GM12878 (cell line): ENCODE data around the gene GPR34. TPM values are rescaled to one million over a fixed set of nuclear protein-coding genes. Genes with fewer than 3 reads are reported as not detected.

Experiments used
- ATAC-seq: fragments of 200-7000 bp; cut with Tn5 transposase; 3 replicates; pipeline ENCODE4 v1.9.1; 2020; ENCODE audit warnings: mild to moderate bottlenecking, moderate library complexity
- Bru-seq: library from RNA; stranded (reverse); fragments of 400-500 nt; gene quantifications from one replicate; lab custom pipeline; 2021; lab: Mats Ljungman, UMichigan
- BruChase-seq, 2 experiments: library from RNA; stranded (reverse); fragments of 400-500 nt; gene quantifications; one replicate each; lab custom pipeline; 2021; lab: Mats Ljungman, UMichigan
- BruUV-seq: library from RNA; stranded (reverse); fragments of 400-500 nt; replicated peaks from 2 replicates; lab custom pipeline; 2021; lab: Mats Ljungman, UMichigan
- CTCF ChIA-PET: fragments of 300-600 bp; sonication (Branson Sonifier 250); formaldehyde crosslinking; extraction: SDS; loops from one replicate; lab custom pipeline; 2021; ENCODE audit warnings: inconsistent platforms; lab: Yijun Ruan, JAX
- POLR2A ChIA-PET: fragments of 350-600 bp; formaldehyde crosslinking; extraction: SDS; loops from one replicate; lab custom pipeline; 2021; ENCODE audit warnings: inconsistent platforms; lab: Charles Lee
- RAD21 ChIA-PET: fragments of 300-600 bp; sonication (Branson Sonifier 250); formaldehyde crosslinking; loops from one replicate; lab custom pipeline; 2023; ENCODE audit warnings: antibody characterized with exemption; ENCODE audit not compliant: unreplicated experiment; lab: Charles Lee
- SMC1A ChIA-PET: fragments of 300-600 bp; sonication (Branson Sonifier 250); formaldehyde crosslinking; loops from one replicate; lab custom pipeline; 2023; ENCODE audit not compliant: unreplicated experiment, uncharacterized antibody; lab: Charles Lee
- DNase-seq: peaks from one replicate; pipeline ENCODE4 v3.0.0-alpha.2; 2011; ENCODE audit warnings: low read depth, low spot score
- FAIRE-seq: peaks from 3 replicates; lab custom pipeline; 2011; peaks lifted over from hg19 to GRCh38; lab: Jason Lieb, UNC
- H2AFZ ChIP-seq: 2 replicates; pipeline ENCODE4 v1.6.0; 2011; ENCODE audit warnings: low read depth, low read length, control low read depth; ENCODE audit not compliant: control insufficient read depth
- H3K27ac ChIP-seq: 2 replicates; pipeline ENCODE4 v1.5.1; 2011; ENCODE audit warnings: control low read depth; ENCODE audit not compliant: control insufficient read depth, insufficient read depth
- H3K27me3 ChIP-seq, 2 experiments: replicated peaks in 1 of 2; 2 replicates each; pipeline versions ENCODE4 v1.6.0 to v1.6.1; 2011; ENCODE audit warnings: low read length in 1 of 2; ENCODE audit not compliant: control insufficient read depth in 2 of 2, insufficient read depth in 2 of 2
- H3K36me3 ChIP-seq, 2 experiments: 2 replicates each; pipeline ENCODE4 v1.5.1; 2011; ENCODE audit warnings: low read length in 1 of 2; ENCODE audit not compliant: control insufficient read depth in 2 of 2, insufficient read depth in 2 of 2
- H3K4me1 ChIP-seq: 2 replicates; pipeline ENCODE4 v1.6.1; 2011; ENCODE audit warnings: mild to moderate bottlenecking, low read length, moderate library complexity, mixed read lengths; ENCODE audit not compliant: control insufficient read depth, insufficient read depth
- H3K4me2 ChIP-seq: 2 replicates; pipeline ENCODE4 v1.6.0; 2011; ENCODE audit warnings: control low read depth; ENCODE audit not compliant: control insufficient read depth, insufficient read depth
- H3K4me3 ChIP-seq: fragments of 200-600 bp; sonication (generic); 2 replicates; pipeline ENCODE4 v1.5.1; 2016
- H3K79me2 ChIP-seq: 2 replicates; pipeline ENCODE4 v1.6.0; 2011; ENCODE audit warnings: low read length; ENCODE audit not compliant: control insufficient read depth, insufficient read depth
- H3K9ac ChIP-seq: 2 replicates; pipeline ENCODE4 v1.8.0; 2011; ENCODE audit warnings: low read length, control low read depth, mixed read lengths; ENCODE audit not compliant: control insufficient read depth, insufficient read depth
- H3K9me3 ChIP-seq: replicated peaks from 3 replicates; pipeline ENCODE4 v1.5.1; 2011; ENCODE audit warnings: mild to moderate bottlenecking, low read length; ENCODE audit not compliant: control insufficient read depth, insufficient read depth
- H4K20me1 ChIP-seq: 2 replicates; pipeline ENCODE4 v1.6.0; 2011; ENCODE audit not compliant: control insufficient read depth, insufficient read depth
- E2F4 ChIP-seq: IDR thresholded peaks from 2 replicates; pipeline ENCODE4 v1.6.1; 2012; ENCODE audit warnings: low read depth, low read length, improper control_type of control experiment
- FOS ChIP-seq: IDR thresholded peaks from 3 replicates; pipeline ENCODE4 v1.6.1; 2011; ENCODE audit warnings: borderline replicate concordance; ENCODE audit not compliant: insufficient read length; ENCODE audit errors: extremely low read depth
- KDM1A ChIP-seq: fragments of 200-600 bp; sonication (generic); IDR thresholded peaks from 2 replicates; pipeline ENCODE4 v1.6.1; 2016; ENCODE audit warnings: borderline replicate concordance
- SKIL ChIP-seq: fragments of 450-650 bp; IDR thresholded peaks from 2 replicates; pipeline ENCODE4 v1.6.1; 2017; ENCODE audit warnings: mild to moderate bottlenecking, low read depth, inconsistent platforms; ENCODE audit not compliant: poor library complexity, severe bottlenecking
- SPI1 ChIP-seq: IDR thresholded peaks from 2 replicates; pipeline ENCODE4 v1.6.1; 2011; ENCODE audit warnings: low read depth, mild to moderate bottlenecking, low read length, moderate library complexity, borderline replicate concordance; ENCODE audit not compliant: insufficient read depth
- SREBF2 ChIP-seq: IDR thresholded peaks from 2 replicates; pipeline ENCODE4 v1.6.1; 2012; ENCODE audit warnings: mild to moderate bottlenecking, low read length
- SUZ12 ChIP-seq: fragments of 200-600 bp; sonication (generic); IDR thresholded peaks from one replicate; pipeline ENCODE4 v1.6.1; 2018; ENCODE audit warnings: antibody characterized with exemption, mild to moderate bottlenecking; ENCODE audit not compliant: unreplicated experiment
- WGBS: methylation state at CpG from one replicate; pipeline ENCODE4 v1.1.6; 2016; ENCODE audit warnings: low lambda C conversion rate; ENCODE audit not compliant: insufficient replicate concordance, insufficient coverage; ENCODE audit errors: missing lambda C conversion rate; 5-methylcytosine and 5-hydroxymethylcytosine counted together
- in situ Hi-C: fragments of 300-500 bp; cut with MboI; formaldehyde crosslinking; loops from 9 replicates; pipeline ENCODE4 v1.14.3; 2018; ENCODE audit warnings: mixed read lengths
- intact Hi-C: fragments of 100-400 bp; cut with micrococcal nuclease; formaldehyde crosslinking; loops from one replicate; pipeline ENCODE4 v1.14.2; 2022; ENCODE audit not compliant: unreplicated experiment
- long read RNA-seq, 2 experiments: library from polyadenylated mRNA; unstranded; transcript quantifications; one replicate each; pipeline ENCODE4 v2.0.0, GENCODE V29; 2019 to 2020
- polyA minus RNA-seq, 3 experiments: library from RNA; depleted of rRNA, polyadenylated mRNA; stranded (reverse); fragments of >200 nt; gene quantifications; 2 replicates each; pipeline ENCODE4 v1.2.3, GENCODE V29; 2011
- polyA plus RNA-seq, 11 experiments: library from polyadenylated mRNA; depleted of rRNA in 4 of 11; unstranded in 6 of 11; stranded (reverse) in 5 of 11; fragments of >200 nt; fragmentation: Nextera tagmentation in 4 of 11; fragmentation: Illumina TruSeq in 1 of 11; extraction: Ambion mirVana in 4 of 11; extraction: Trizol in 1 of 11; gene quantifications; 1 replicate in 1 of 11; 2 replicates in 10 of 11; pipeline versions ENCODE4 v1.2.1 to v1.2.3, GENCODE V29; 2011 to 2016; ENCODE audit warnings: inconsistent platforms in 2 of 11, missing spikeins in 2 of 11, low read depth in 1 of 11
- total RNA-seq, 4 experiments: library from RNA; depleted of rRNA in 3 of 4; stranded (reverse); fragments of >200 nt in 3 of 4; fragmentation: Illumina TruSeq in 1 of 4; extraction: Trizol in 1 of 4; gene quantifications; 2 replicates each; pipeline versions ENCODE4 v1.2.1 to v1.2.3, GENCODE V29; 2013 to 2021
- TF ChIP-seq, protein P1 (sequence below): fragments of 450-650 bp; conservative IDR thresholded peaks from 2 replicates; pipeline ENCODE4 v1.6.1; 2017; ENCODE audit warnings: mild to moderate bottlenecking, moderate library complexity
- TF ChIP-seq, protein P2 (sequence below): IDR thresholded peaks from 2 replicates; pipeline ENCODE4 v1.6.1; 2012; ENCODE audit warnings: mild to moderate bottlenecking, low read depth, low read length

The GPR34 gene
- total RNA-seq (2013; cell fraction: nucleolus; rRNA removed) = 0.31 TPM in 1 of 2 replicates, not detected in the other
- total RNA-seq (2014; rRNA removed) (0.44 and 0.68 TPM in 2 replicates), total RNA-seq (2014; rRNA removed; fragmentation: Illumina TruSeq; extraction: Trizol) (0.28 and 0.58 TPM in 2 replicates), total RNA-seq (2021) (0.13 TPM in 2 replicates), polyA plus RNA-seq (2011; rRNA removed) (not detected in 2 replicates), polyA plus RNA-seq (2014; fragmentation: Illumina TruSeq; extraction: Trizol) (0.26 and 0.36 TPM in 2 replicates), polyA plus RNA-seq (2014; fragmentation: Nextera tagmentation; extraction: Ambion mirVana) (under 1 TPM; 0.26 to 0.84 TPM), polyA plus RNA-seq (2014; rRNA removed) (0.06 and 0.12 TPM in 2 replicates), polyA plus RNA-seq (2016; fragmentation: Nextera tagmentation; extraction: Ambion mirVana) (under 1 TPM; 0.28 to 0.60 TPM), polyA minus RNA-seq (2011; rRNA and poly(A)+ RNA removed) (not detected in 2 replicates), Bru-seq, nascent RNA (percentile 15 among the genes with signal in this experiment), BruChase-seq, experiment 1, labeled RNA remaining after a 6-hour chase (percentile 10 among the genes with signal in this experiment), BruChase-seq, experiment 2, labeled RNA remaining after a 2-hour chase (not detected)
- 0.42 TPM for polyA plus RNA-seq (2011; ENCODE audit: low read depth)
- not detected in 2 replicates for polyA plus RNA-seq (2011; cell fraction: cytosol; rRNA removed)
- polyA plus RNA-seq (2011; cell fraction: nucleus; rRNA removed) = not detected in 2 replicates
- polyA plus RNA-seq (2012) = 0.44 and 0.70 TPM in 2 replicates
- polyA minus RNA-seq (2011; cell fraction: cytosol; rRNA and poly(A)+ RNA removed) = not detected in 2 replicates
- polyA minus RNA-seq (2011; cell fraction: nucleus; rRNA and poly(A)+ RNA removed) = not detected in 2 replicates
- long read RNA-seq, experiment 1, partial matches to known transcripts = 0 of 2 reads
- long read RNA-seq, experiment 1, other reads (novel, unspliced or antisense) = 0 of 2 reads
- long read RNA-seq, experiment 2, partial matches to known transcripts = 0 of 3 reads
- long read RNA-seq, experiment 2, other reads (novel, unspliced or antisense) = 1 of 3 reads

DNA sequence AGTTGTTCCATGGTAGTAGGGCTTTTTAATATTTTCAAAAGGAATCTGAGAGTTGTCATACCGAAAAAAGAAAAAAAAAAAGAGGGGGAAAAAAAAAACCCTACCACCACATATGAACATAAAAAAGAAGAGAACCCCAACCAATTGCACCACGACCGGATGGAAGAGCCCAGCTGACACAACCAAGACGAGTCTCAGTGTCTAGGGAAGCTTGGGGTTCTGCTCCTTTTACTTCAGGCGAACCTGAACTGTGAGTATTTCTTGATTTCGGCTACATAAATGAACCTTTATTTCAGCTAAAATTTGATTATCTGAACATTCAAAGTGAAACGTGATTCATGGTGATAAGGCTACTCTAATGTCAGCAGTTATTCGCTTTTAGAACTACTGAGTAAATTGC lies at the start of gene GPR34:
GPR34 (plus strand) TSS at position 139 of the 400 bp plus-strand sequence. CDS start 6,661 bp downstream, outside the sequence.
- H3K4me1 ChIP-seq = peaks cover 13% of the 10 kb centered on the region
- H3K27me3 ChIP-seq = no peaks in the 10 kb centered on the region
- BruUV-seq = no TSS peak
- in situ Hi-C loops (no loop called here), intact Hi-C loops (no loop called here)
- no peak within 1 kb of the TSS for H3K9ac ChIP-seq
- ATAC-seq (peak; percentile 67), FAIRE-seq (no peak), DNase-seq (no peak)
- no peak within 1 kb of the TSS for H2AFZ ChIP-seq
- WGBS = 26% methylated on average over 7 of the region's 8 CpGs
- H3K4me3 ChIP-seq = no peak within 1 kb of the TSS
- peak within 1 kb of the TSS; percentile 6; the same call in 1 of the 2 replicates for H3K4me2 ChIP-seq
- H3K36me3 ChIP-seq = no peaks in the 10 kb centered on the region
- ChIA-PET POLR2A (no interaction called here), CTCF (no interaction called here), SMC1A (interaction anchor here (1.1 to 1.5 kb wide), 5 partner anchors 15 to 108 kb away, joined by 3 to 7 read pairs (median 3); no protein-coding TSS in a partner anchor), RAD21 (interaction anchor here (1.9 kb wide), 1 partner anchor 18 kb away, joined by 6 read pairs; no protein-coding TSS in a partner anchor)
- H3K27ac ChIP-seq = no peak within 1 kb of the TSS
- no peaks in the 10 kb centered on the region for H3K79me2 ChIP-seq
- no peaks in the 10 kb centered on the region for H4K20me1 ChIP-seq
- no peaks in the 10 kb centered on the region for H3K9me3 ChIP-seq
- no peak for TF ChIP-seq SREBF2
- TF ChIP-seq KDM1A = no peak
- no peak for TF ChIP-seq SKIL
- TF ChIP-seq E2F4 = no peak
- TF ChIP-seq, protein P1, sequence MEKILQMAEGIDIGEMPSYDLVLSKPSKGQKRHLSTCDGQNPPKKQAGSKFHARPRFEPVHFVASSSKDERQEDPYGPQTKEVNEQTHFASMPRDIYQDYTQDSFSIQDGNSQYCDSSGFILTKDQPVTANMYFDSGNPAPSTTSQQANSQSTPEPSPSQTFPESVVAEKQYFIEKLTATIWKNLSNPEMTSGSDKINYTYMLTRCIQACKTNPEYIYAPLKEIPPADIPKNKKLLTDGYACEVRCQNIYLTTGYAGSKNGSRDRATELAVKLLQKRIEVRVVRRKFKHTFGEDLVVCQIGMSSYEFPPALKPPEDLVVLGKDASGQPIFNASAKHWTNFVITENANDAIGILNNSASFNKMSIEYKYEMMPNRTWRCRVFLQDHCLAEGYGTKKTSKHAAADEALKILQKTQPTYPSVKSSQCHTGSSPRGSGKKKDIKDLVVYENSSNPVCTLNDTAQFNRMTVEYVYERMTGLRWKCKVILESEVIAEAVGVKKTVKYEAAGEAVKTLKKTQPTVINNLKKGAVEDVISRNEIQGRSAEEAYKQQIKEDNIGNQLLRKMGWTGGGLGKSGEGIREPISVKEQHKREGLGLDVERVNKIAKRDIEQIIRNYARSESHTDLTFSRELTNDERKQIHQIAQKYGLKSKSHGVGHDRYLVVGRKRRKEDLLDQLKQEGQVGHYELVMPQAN = no peak
- no peak for TF ChIP-seq SPI1
- TF ChIP-seq, protein P2, sequence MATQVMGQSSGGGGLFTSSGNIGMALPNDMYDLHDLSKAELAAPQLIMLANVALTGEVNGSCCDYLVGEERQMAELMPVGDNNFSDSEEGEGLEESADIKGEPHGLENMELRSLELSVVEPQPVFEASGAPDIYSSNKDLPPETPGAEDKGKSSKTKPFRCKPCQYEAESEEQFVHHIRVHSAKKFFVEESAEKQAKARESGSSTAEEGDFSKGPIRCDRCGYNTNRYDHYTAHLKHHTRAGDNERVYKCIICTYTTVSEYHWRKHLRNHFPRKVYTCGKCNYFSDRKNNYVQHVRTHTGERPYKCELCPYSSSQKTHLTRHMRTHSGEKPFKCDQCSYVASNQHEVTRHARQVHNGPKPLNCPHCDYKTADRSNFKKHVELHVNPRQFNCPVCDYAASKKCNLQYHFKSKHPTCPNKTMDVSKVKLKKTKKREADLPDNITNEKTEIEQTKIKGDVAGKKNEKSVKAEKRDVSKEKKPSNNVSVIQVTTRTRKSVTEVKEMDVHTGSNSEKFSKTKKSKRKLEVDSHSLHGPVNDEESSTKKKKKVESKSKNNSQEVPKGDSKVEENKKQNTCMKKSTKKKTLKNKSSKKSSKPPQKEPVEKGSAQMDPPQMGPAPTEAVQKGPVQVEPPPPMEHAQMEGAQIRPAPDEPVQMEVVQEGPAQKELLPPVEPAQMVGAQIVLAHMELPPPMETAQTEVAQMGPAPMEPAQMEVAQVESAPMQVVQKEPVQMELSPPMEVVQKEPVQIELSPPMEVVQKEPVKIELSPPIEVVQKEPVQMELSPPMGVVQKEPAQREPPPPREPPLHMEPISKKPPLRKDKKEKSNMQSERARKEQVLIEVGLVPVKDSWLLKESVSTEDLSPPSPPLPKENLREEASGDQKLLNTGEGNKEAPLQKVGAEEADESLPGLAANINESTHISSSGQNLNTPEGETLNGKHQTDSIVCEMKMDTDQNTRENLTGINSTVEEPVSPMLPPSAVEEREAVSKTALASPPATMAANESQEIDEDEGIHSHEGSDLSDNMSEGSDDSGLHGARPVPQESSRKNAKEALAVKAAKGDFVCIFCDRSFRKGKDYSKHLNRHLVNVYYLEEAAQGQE = no peak
- TF ChIP-seq SUZ12 = no peak
- TF ChIP-seq FOS = no peak
